Esophagus muscularis mucosa (tissue), 4 donors: ENCODE results near the gene BCAS4. TPM values are rescaled to one million over a fixed set of nuclear protein-coding genes. Genes with fewer than 3 reads are reported as not detected.

Experiments
- DNase-seq: peaks from one replicate; pipeline ENCODE4 v3.0.0-alpha.2; 2017; ENCODE audit errors: extremely low spot score
- H3K27ac ChIP-seq, 4 donors: fragments of 200-600 bp; sonication (generic); replicated peaks in 1 of 4; 1 replicate in 3 of 4; 2 replicates in 1 of 4; pipeline ENCODE4 v1.5.1; 2016 to 2019; ENCODE audit warnings: mild to moderate bottlenecking in 1 of 4
- H3K27me3 ChIP-seq, 4 donors: fragments of 200-600 bp; sonication (generic); one replicate each; pipeline versions ENCODE4 v1.5.1 to v1.6.0; 2016 to 2019
- H3K36me3 ChIP-seq, 4 donors: fragments of 200-600 bp; sonication (generic); one replicate each; pipeline ENCODE4 v1.5.1; 2016 to 2019
- H3K4me1 ChIP-seq, 4 donors: fragments of 200-600 bp; sonication (generic); one replicate each; pipeline ENCODE4 v1.5.1; 2016 to 2019
- H3K4me3 ChIP-seq, 4 donors: fragments of 200-600 bp; sonication (generic); 1 replicate in 2 of 4; 2 replicates in 2 of 4; pipeline ENCODE4 v1.5.1; 2016 to 2019; ENCODE audit warnings: mild to moderate bottlenecking in 4 of 4, moderate library complexity in 1 of 4
- H3K9me3 ChIP-seq, 4 donors: fragments of 200-600 bp; sonication (generic); 1 replicate in 3 of 4; 2 replicates in 1 of 4; pipeline ENCODE4 v1.5.1; 2016 to 2019
- CTCF ChIP-seq, 3 experiments: fragments of 200-600 bp in 2 of 3; fragments of 450-650 bp in 1 of 3; sonication (generic) in 2 of 3; IDR thresholded peaks; one replicate each; pipeline ENCODE4 v1.5.1; 2017 to 2019; ENCODE audit warnings: antibody characterized with exemption in 3 of 3, mild to moderate bottlenecking in 2 of 3, moderate library complexity in 1 of 3
- EP300 ChIP-seq: sonication (generic); formaldehyde crosslinking; IDR thresholded peaks from one replicate; pipeline ENCODE4 v1.6.1; 2017; ENCODE audit warnings: antibody characterized with exemption
- POLR2A ChIP-seq: fragments of 450-650 bp; IDR thresholded peaks from one replicate; pipeline ENCODE4 v1.6.1; 2017; ENCODE audit warnings: antibody characterized with exemption, moderate library complexity, mild to moderate bottlenecking, low read depth
- POLR2AphosphoS5 ChIP-seq, 2 donors: sonication (generic); formaldehyde crosslinking; IDR thresholded peaks; one replicate each; pipeline ENCODE4 v1.6.1; 2017; ENCODE audit warnings: antibody characterized with exemption in 2 of 2
- WGBS: methylation state at CpG from one replicate; pipeline ENCODE4 v1.1.5; 2018; 5-methylcytosine and 5-hydroxymethylcytosine counted together
- intact Hi-C: fragments of 100-400 bp; cut with DNase I; formaldehyde crosslinking; loops from one replicate; pipeline ENCODE4 v1.15.1; 2023
- total RNA-seq, 4 donors: library from RNA; depleted of rRNA; stranded (reverse); fragments of >200 nt; gene quantifications; one replicate each; pipeline versions ENCODE4 v1.1.0 to v1.2.1, GENCODE V29; 2016

Gene BCAS4
- total RNA-seq, 4 donors from 2014 or later = 3.1 to 5.4 (median 4.5) TPM

GRCh38 chr20:50900261-50900660 is 105.4 kb downstream of the BCAS4 start:
- H3K36me3 ChIP-seq = peaks cover 8 to 73% (median 43%) of the 10 kb centered on the region in 4 donors

GRCh38 chr20:50901301-50901700 is 106.4 kb downstream of the BCAS4 start:
- peaks cover 8 to 71% (median 40%) of the 10 kb centered on the region in 4 donors for H3K36me3 ChIP-seq
- intact Hi-C loops = no loop called here
- WGBS = 100% methylated on average over 1 of the region's 1 CpG

More at GRCh38 chr20:50900261-50900660, 105.4 kb downstream of the BCAS4 start:
- Histone ChIP-seq H3K4me1 (peaks cover 15 to 26% (median 22%) of the 10 kb centered on the region in 4 donors), H3K27me3 (no peaks in the 10 kb centered on the region), H3K27ac (no peak overlapping the region), H3K4me3 (no peak overlapping the region), H3K9me3 (no peaks in the 10 kb centered on the region)
- DNase-seq = no peak
- intact Hi-C loops = no loop called here
- WGBS = 97% methylated on average over 7 of the region's 7 CpGs
- TF ChIP-seq POLR2AphosphoS5 (IDR thresholded peaks at IDR 0.05) (no peak), POLR2A (no peak), EP300 (no peak), CTCF (IDR thresholded peaks at IDR 0.05) (no peak)

GRCh38 chr20:50903353-50904051 is 108.6 kb downstream of the BCAS4 start:
- WGBS = 77% methylated on average over 8 of the region's 8 CpGs
- H3K27ac ChIP-seq = peak overlapping the region in 1 of 4 donors; percentile 8
- no peaks in the 10 kb centered on the region for H3K27me3 ChIP-seq
- H3K4me3 ChIP-seq = no peak overlapping the region
- TF ChIP-seq POLR2AphosphoS5 (IDR thresholded peaks at IDR 0.05) (no peak), POLR2A (no peak), CTCF (IDR thresholded peaks at IDR 0.05) (no peak), EP300 (no peak)
- intact Hi-C loops = no loop called here
- H3K36me3 ChIP-seq = peaks cover 4 to 49% (median 26%) of the 10 kb centered on the region in 4 donors
- no peaks in the 10 kb centered on the region for H3K9me3 ChIP-seq
- DNase-seq = no peak
- H3K4me1 ChIP-seq = peaks cover 17 to 44% (median 34%) of the 10 kb centered on the region in 4 donors

More at GRCh38 chr20:50901301-50901700, 106.4 kb downstream of the BCAS4 start:
- Histone ChIP-seq H3K4me3 (no peak overlapping the region), H3K27me3 (no peaks in the 10 kb centered on the region), H3K4me1 (peaks cover 17 to 36% (median 26%) of the 10 kb centered on the region in 4 donors), H3K27ac (no peak overlapping the region), H3K9me3 (no peaks in the 10 kb centered on the region)
- no peak for DNase-seq
- no peak for TF ChIP-seq CTCF (IDR thresholded peaks at IDR 0.05)
- TF ChIP-seq EP300 = no peak
- no peak for TF ChIP-seq POLR2AphosphoS5 (IDR thresholded peaks at IDR 0.05)
- TF ChIP-seq POLR2A = no peak

GRCh38 chr20:50904067-50904570 is 109.3 kb downstream of the BCAS4 start:
- 79% methylated on average over 6 of the region's 6 CpGs for WGBS
- H3K27me3 ChIP-seq = no peaks in the 10 kb centered on the region
- DNase-seq = peak; percentile 53
- no peak overlapping the region for H3K4me3 ChIP-seq
- H3K4me1 ChIP-seq = peaks cover 17 to 50% (median 34%) of the 10 kb centered on the region in 4 donors
- intact Hi-C loops = no loop called here
- TF ChIP-seq CTCF (IDR thresholded peaks at IDR 0.05) (no peak), EP300 (no peak), POLR2A (no peak)
- H3K9me3 ChIP-seq = no peaks in the 10 kb centered on the region
- no peak overlapping the region for H3K27ac ChIP-seq
- H3K36me3 ChIP-seq = peaks cover 4 to 43% (median 23%) of the 10 kb centered on the region in 4 donors
